H9 (cell line): Measurements from ENCODE around the gene TOP3B. TPM values are rescaled to one million over a fixed set of nuclear protein-coding genes. Genes with fewer than 3 reads are reported as not detected.

Experiments
- DNase-seq: peaks from one replicate; pipeline ENCODE4 v3.0.0-alpha.2; 2017
- H2AFZ ChIP-seq: one replicate; pipeline ENCODE4 v1.6.1; 2013; ENCODE audit warnings: mild to moderate bottlenecking, low read length, control low read depth, moderate library complexity
- H2AK5ac ChIP-seq: 2 replicates; pipeline ENCODE4 v1.6.1; 2013; ENCODE audit warnings: low read length, control low read depth, mixed read lengths; ENCODE audit not compliant: insufficient read length
- H2BK120ac ChIP-seq: one replicate; pipeline ENCODE4 v1.6.1; 2013; ENCODE audit warnings: low read depth, mild to moderate bottlenecking, low read length, control low read depth, inconsistent platforms; ENCODE audit not compliant: poor library complexity, severe bottlenecking
- H2BK12ac ChIP-seq: 2 replicates; pipeline ENCODE4 v1.6.1; 2013; ENCODE audit warnings: low read length, control low read depth, mixed read lengths, low read depth; ENCODE audit not compliant: insufficient read length
- H2BK15ac ChIP-seq: 2 replicates; pipeline ENCODE4 v1.6.1; 2013; ENCODE audit warnings: low read depth, low read length, control low read depth
- H2BK20ac ChIP-seq: one replicate; pipeline ENCODE4 v1.6.1; 2013; ENCODE audit warnings: low read depth, mild to moderate bottlenecking, low read length, control low read depth, inconsistent platforms; ENCODE audit not compliant: poor library complexity, severe bottlenecking
- H2BK5ac ChIP-seq: 2 replicates; pipeline ENCODE4 v1.6.1; 2013; ENCODE audit warnings: low read length, control low read depth, mixed read lengths; ENCODE audit not compliant: insufficient read length
- H3K14ac ChIP-seq: 2 replicates; pipeline ENCODE4 v1.6.1; 2013; ENCODE audit warnings: low read length, control low read depth; ENCODE audit not compliant: insufficient read depth
- H3K18ac ChIP-seq: 2 replicates; pipeline ENCODE4 v1.6.1; 2013; ENCODE audit warnings: low read depth, mild to moderate bottlenecking, mixed read lengths, low read length, control low read depth; ENCODE audit not compliant: insufficient read length
- H3K23ac ChIP-seq: 2 replicates; pipeline ENCODE4 v1.6.1; 2013; ENCODE audit warnings: low read length, control low read depth, mixed read lengths, low read depth; ENCODE audit not compliant: insufficient read length
- H3K23me2 ChIP-seq: 2 replicates; pipeline ENCODE4 v1.6.1; 2013; ENCODE audit warnings: low read depth, mild to moderate bottlenecking, mixed read lengths, low read length, control low read depth; ENCODE audit not compliant: insufficient read length, poor library complexity, severe bottlenecking
- H3K27ac ChIP-seq: 2 replicates; pipeline ENCODE4 v1.5.1; 2013; ENCODE audit warnings: low read length, control low read depth, mixed read lengths, low read depth; ENCODE audit not compliant: insufficient read length
- H3K27me3 ChIP-seq: 2 replicates; pipeline ENCODE4 v1.6.1; 2013; ENCODE audit warnings: low read length, control low read depth, inconsistent platforms; ENCODE audit not compliant: insufficient read depth
- H3K4ac ChIP-seq: 2 replicates; pipeline ENCODE4 v1.6.1; 2013; ENCODE audit warnings: low read depth, mild to moderate bottlenecking, control low read depth, inconsistent platforms, low read length, moderate library complexity
- H3K4me1 ChIP-seq: 2 replicates; pipeline ENCODE4 v1.6.1; 2013; ENCODE audit warnings: low read length, control low read depth, inconsistent platforms; ENCODE audit not compliant: insufficient read depth
- H3K4me2 ChIP-seq: 2 replicates; pipeline ENCODE4 v1.6.1; 2013; ENCODE audit warnings: low read length, control low read depth, mixed read lengths; ENCODE audit not compliant: insufficient read length, insufficient read depth
- H3K56ac ChIP-seq: 2 replicates; pipeline ENCODE4 v1.6.1; 2013; ENCODE audit warnings: low read depth, mild to moderate bottlenecking, mixed read lengths, low read length, control low read depth; ENCODE audit not compliant: insufficient read length
- H3K79me1 ChIP-seq: 2 replicates; pipeline ENCODE4 v1.6.1; 2013; ENCODE audit warnings: low read depth, mild to moderate bottlenecking, moderate library complexity, low read length, control low read depth, inconsistent platforms; ENCODE audit not compliant: insufficient read depth, poor library complexity, severe bottlenecking
- H3K79me2 ChIP-seq: 2 replicates; pipeline ENCODE4 v1.6.1; 2013; ENCODE audit warnings: low read length, control low read depth, inconsistent platforms; ENCODE audit not compliant: insufficient read depth
- H3K9ac ChIP-seq: 2 replicates; pipeline ENCODE4 v1.6.1; 2013; ENCODE audit warnings: low read length, control low read depth, mixed read lengths; ENCODE audit not compliant: insufficient read length; ENCODE audit errors: extremely low read depth
- H3K9me3 ChIP-seq: one replicate; pipeline ENCODE4 v1.6.1; 2013; ENCODE audit warnings: low read depth, low read length, inconsistent platforms; ENCODE audit not compliant: control insufficient read depth
- H3T11ph ChIP-seq: one replicate; pipeline ENCODE4 v1.6.1; 2013; ENCODE audit warnings: mild to moderate bottlenecking, low read length, control low read depth, inconsistent platforms
- H4K20me1 ChIP-seq: one replicate; pipeline ENCODE4 v1.6.1; 2013; ENCODE audit not compliant: control insufficient read depth, insufficient read length, insufficient read depth
- H4K5ac ChIP-seq: 2 replicates; pipeline ENCODE4 v1.6.1; 2013; ENCODE audit warnings: low read depth, mild to moderate bottlenecking, mixed read lengths, low read length, control low read depth; ENCODE audit not compliant: insufficient read length
- H4K8ac ChIP-seq: replicated peaks from 2 replicates; pipeline ENCODE4 v1.6.1; 2013; ENCODE audit warnings: low read length, control low read depth, mixed read lengths, low read depth; ENCODE audit not compliant: insufficient read length
- H4K91ac ChIP-seq: 2 replicates; pipeline ENCODE4 v1.6.1; 2013; ENCODE audit warnings: low read depth, mild to moderate bottlenecking, moderate library complexity, mixed read lengths, low read length, control low read depth; ENCODE audit not compliant: insufficient read length
- H3K27ac Mint-ChIP-seq, 3 experiments: 2 replicates in 2 of 3; 3 replicates in 1 of 3; pipeline ENCODE4 v1.8.0; 2020 to 2021; ENCODE audit warnings: mixed read lengths in 3 of 3, mild to moderate bottlenecking in 1 of 3, moderate library complexity in 1 of 3
- H3K27me3 Mint-ChIP-seq: 2 replicates; pipeline ENCODE4 v1.8.0; 2021; ENCODE audit warnings: low read depth, mild to moderate bottlenecking, moderate library complexity, mixed read lengths
- H3K36me3 Mint-ChIP-seq, 3 experiments: 2 replicates in 2 of 3; 3 replicates in 1 of 3; pipeline ENCODE4 v1.8.0; 2020 to 2021; ENCODE audit warnings: low read depth in 3 of 3, mixed read lengths in 3 of 3; ENCODE audit not compliant: insufficient read depth in 1 of 3
- H3K4me1 Mint-ChIP-seq, 2 experiments: 2 replicates each; pipeline ENCODE4 v1.8.0; 2020; ENCODE audit warnings: mixed read lengths in 2 of 2
- H3K4me3 Mint-ChIP-seq, 2 experiments: 2 replicates in 1 of 2; 3 replicates in 1 of 2; pipeline ENCODE4 v1.8.0; 2020 to 2021; ENCODE audit warnings: mild to moderate bottlenecking in 2 of 2, mixed read lengths in 2 of 2, moderate library complexity in 1 of 2
- H3K9me3 Mint-ChIP-seq, 2 experiments: 2 replicates in 1 of 2; 3 replicates in 1 of 2; pipeline ENCODE4 v1.8.0; 2020; ENCODE audit warnings: mild to moderate bottlenecking in 2 of 2, mixed read lengths in 2 of 2, moderate library complexity in 1 of 2
- CTCF ChIP-seq: fragments of 200-600 bp; sonication (generic); conservative IDR thresholded peaks from 3 replicates; pipeline ENCODE4 v1.8.0; 2021; ENCODE audit warnings: antibody characterized with exemption, mild to moderate bottlenecking
- WGBS: extraction: QIAGEN DNeasy Blood & Tissue Kit; methylation state at CpG from one replicate; pipeline ENCODE4 v1.1.7; 2013; ENCODE audit warnings: missing lambda C conversion rate, low lambda C conversion rate, mixed read lengths; ENCODE audit not compliant: insufficient read length; ENCODE audit errors: extremely low coverage; 5-methylcytosine and 5-hydroxymethylcytosine counted together
- total RNA-seq: library from RNA; stranded (reverse); gene quantifications from 2 replicates; pipeline ENCODE4 v1.2.1, GENCODE V29; 2021

TOP3B gene
- total RNA-seq, 1 experiment from 2014 or later, result 55.2 TPM

GRCh38 chr22:21922370-21923162 lies 60.0 kb downstream of the TOP3B start:
- Histone ChIP-seq H2BK12ac (peak overlapping the region; percentile 4), H3K18ac (no peak overlapping the region), H2AK5ac (no peak overlapping the region), H2BK5ac (no peak overlapping the region), H2BK15ac (no peak overlapping the region), H3K9ac (no peak overlapping the region), H3K9me3 (no peaks in the 10 kb centered on the region), H3K4ac (peak overlapping the region; percentile 59), H3K14ac (peak overlapping the region; percentile 67), H3K27ac (no peak overlapping the region), H2BK20ac (no peak overlapping the region), H4K8ac (no peak overlapping the region), H3K27me3 (no peaks in the 10 kb centered on the region), H3K79me2 (no peaks in the 10 kb centered on the region), H3K4me1 (peaks cover 12% of the 10 kb centered on the region; the same call in 1 of the 2 replicates), H2BK120ac (no peak overlapping the region), H3T11ph (no peak overlapping the region), H3K4me2 (no peak overlapping the region), H2AFZ (no peak overlapping the region), H3K23ac (no peak overlapping the region), H3K56ac (no peak overlapping the region), H3K79me1 (no peaks in the 10 kb centered on the region), H4K20me1 (no peaks in the 10 kb centered on the region), H4K5ac (no peak overlapping the region), H3K23me2 (no peaks in the 10 kb centered on the region), H4K91ac (peak overlapping the region; percentile 94)
- no peak for DNase-seq
- 0 out of 5 replicates have a peak overlapping the region, but pooled peaks of 1 of the 2 experiments have one; percentile 13 for H3K4me3 Mint-ChIP-seq
- no peaks in the 10 kb centered on the region for H3K9me3 Mint-ChIP-seq
- peak overlapping the region; percentile 55 to 99 (median 89); a peak in 6 of 7 replicates for H3K27ac Mint-ChIP-seq
- H3K4me1 Mint-ChIP-seq, result peaks cover 55 to 74% of the 10 kb centered on the region in 2 experiments
- WGBS, result no CpG with 5 or more reads among the region's 20 CpGs
- peaks cover 2 to 5% (median 2%) of the 10 kb centered on the region in 3 experiments; a peak in 2 of 7 replicates for H3K36me3 Mint-ChIP-seq
- TF ChIP-seq CTCF, result no peak
- no peaks in the 10 kb centered on the region for H3K27me3 Mint-ChIP-seq
